ENCODE measurements around the gene RALA. TPM values are rescaled to one million over a fixed set of nuclear protein-coding genes. Genes with fewer than 3 reads are reported as not detected.

Gene RALA
- total RNA-seq, 4 donors from 2014 or later: 5.4 to 29.8 (median 17.9) TPM

- 64 to 74% methylated on average over 5 of the region's 5 CpGs for WGBS, 2 donors (ENCODE audit: low coverage in 1 of 2)
- Histone ChIP-seq H3K27ac (no peak overlapping the region), H3K4me3 (no peak overlapping the region), H3K36me3 (peaks cover 0 to 9% (median under 1%) of the 10 kb centered on the region in 4 donors), H3K27me3 (no peaks in the 10 kb centered on the region), H3K9me3 (no peaks in the 10 kb centered on the region), H3K4me1 (no peaks in the 10 kb centered on the region)
- DNase-seq: no peak
- intact Hi-C loops (cut with DNase I; ENCODE audit: low total_unique reads): no loop called here
- no peak for TF ChIP-seq POLR2AphosphoS5 (IDR thresholded peaks at IDR 0.05)
- in situ Hi-C loops (cut with MboI; ENCODE audit: low pct_ligation_motif_present in 1 of 4, low pct_unique_long_range_greater_than_20kb in 1 of 4, low sequenced_read_pairs in 3 of 4): no loop called here
Observed at GRCh38 chr7:39703144-39703543, 79.8 kb downstream of the RALA start.

GRCh38 chr7:39709029-39709428 lies 85.7 kb downstream of the RALA start:
- intact Hi-C loops (cut with DNase I; ENCODE audit: low total_unique reads) (no loop called here), in situ Hi-C loops (cut with MboI; ENCODE audit: low pct_ligation_motif_present in 1 of 4, low pct_unique_long_range_greater_than_20kb in 1 of 4, low sequenced_read_pairs in 3 of 4) (no loop called here)
- H3K36me3 ChIP-seq: peaks cover 0 to 9% (median 0%) of the 10 kb centered on the region in 4 donors
- H3K27ac ChIP-seq: no peak overlapping the region
- no peak for DNase-seq
- H3K27me3 ChIP-seq: no peaks in the 10 kb centered on the region
- H3K4me3 ChIP-seq: no peak overlapping the region
- peaks cover 0 to 12% (median 5%) of the 10 kb centered on the region in 4 donors for H3K4me1 ChIP-seq
- WGBS, 2 donors (ENCODE audit: low coverage in 1 of 2): 95 to 97% methylated on average over 5 of the region's 5 CpGs
- H3K9me3 ChIP-seq: peaks cover 6 to 7% of the 10 kb centered on the region in 2 donors
- TF ChIP-seq EP300 (IDR thresholded peaks at IDR 0.05; ENCODE audit: low read depth) (no peak), CTCF (IDR thresholded peaks at IDR 0.05) (no peak), POLR2A (IDR thresholded peaks at IDR 0.05) (no peak)

GRCh38 chr7:39709768-39710311 lies 86.5 kb downstream of the RALA start:
- Histone ChIP-seq H3K4me1 (peaks cover 0 to 12% (median 5%) of the 10 kb centered on the region in 4 donors), H3K4me3 (no peak overlapping the region), H3K27ac (no peak overlapping the region), H3K36me3 (peaks cover 0 to 9% (median 0%) of the 10 kb centered on the region in 4 donors), H3K9me3 (peaks cover 15% of the 10 kb centered on the region in 2 donors), H3K27me3 (no peaks in the 10 kb centered on the region)
- TF ChIP-seq EP300 (IDR thresholded peaks at IDR 0.05; ENCODE audit: low read depth): no peak
- no peak for TF ChIP-seq POLR2A (IDR thresholded peaks at IDR 0.05)
- no peak for TF ChIP-seq POLR2AphosphoS5 (IDR thresholded peaks at IDR 0.05)
- TF ChIP-seq CTCF (IDR thresholded peaks at IDR 0.05): no peak
- WGBS, 2 donors (ENCODE audit: low coverage in 1 of 2): 23 to 39% methylated on average over 2 to 3 of the region's 3 CpGs
- no peak for DNase-seq
- intact Hi-C loops (cut with DNase I; ENCODE audit: low total_unique reads): no loop called here
- in situ Hi-C loops (cut with MboI; ENCODE audit: low pct_ligation_motif_present in 1 of 4, low pct_unique_long_range_greater_than_20kb in 1 of 4, low sequenced_read_pairs in 3 of 4): no loop called here

- Histone ChIP-seq H3K36me3 (no peaks in the 10 kb centered on the region), H3K4me1 (peaks cover 0 to 12% (median 5%) of the 10 kb centered on the region in 4 donors), H3K27ac (no peak overlapping the region), H3K4me3 (no peak overlapping the region), H3K27me3 (no peaks in the 10 kb centered on the region), H3K9me3 (peaks cover 17 to 19% of the 10 kb centered on the region in 2 donors)
- DNase-seq: no peak
- WGBS, 2 donors (ENCODE audit: low coverage in 1 of 2): 67 to 69% methylated on average over 1 of the region's 1 CpG
- no peak for TF ChIP-seq POLR2AphosphoS5 (IDR thresholded peaks at IDR 0.05)
- no peak for TF ChIP-seq CTCF (IDR thresholded peaks at IDR 0.05)
- no peak for TF ChIP-seq POLR2A (IDR thresholded peaks at IDR 0.05)
- TF ChIP-seq EP300 (IDR thresholded peaks at IDR 0.05; ENCODE audit: low read depth): no peak
- in situ Hi-C loops (cut with MboI; ENCODE audit: low pct_ligation_motif_present in 1 of 4, low pct_unique_long_range_greater_than_20kb in 1 of 4, low sequenced_read_pairs in 3 of 4) (no loop called here), intact Hi-C loops (cut with DNase I; ENCODE audit: low total_unique reads) (no loop called here)
Observed at GRCh38 chr7:39712751-39713150, 89.4 kb downstream of the RALA start.

All from transverse colon (tissue), 4 donors.